SK-N-SH (cell line): ENCODE results near the gene ALG9. TPM values are rescaled to one million over a fixed set of nuclear protein-coding genes. Genes with fewer than 3 reads are reported as not detected.

Experiments used
- CTCF ChIA-PET: fragments of 300-600, 350-600 bp; formaldehyde crosslinking; extraction: SDS; loops from one replicate; lab custom pipeline; 2021; lab: Yijun Ruan, JAX
- POLR2A ChIA-PET: fragments of 350-600 bp; sonication (Branson Sonifier 250); formaldehyde crosslinking; extraction: SDS; loops from one replicate; lab custom pipeline; 2020; ENCODE audit warnings: antibody characterized with exemption, inconsistent platforms; lab: Yijun Ruan, JAX
- DNase-seq: peaks from one replicate; pipeline ENCODE4 v3.0.0; 2012
- H2AFZ ChIP-seq: fragments of 200-600 bp; sonication (generic); 2 replicates; pipeline ENCODE4 v1.8.1; 2016; ENCODE audit warnings: antibody characterized with exemption, mild to moderate bottlenecking, low read depth
- H3F3A ChIP-seq: fragments of 200-600 bp; sonication (generic); replicated peaks from 2 replicates; pipeline ENCODE3; 2016; ENCODE audit warnings: antibody characterized with exemption, mild to moderate bottlenecking; ENCODE audit not compliant: insufficient read depth
- H3K27ac ChIP-seq, 2 experiments: fragments of 200-500 bp in 1 of 2; fragments of 200-600 bp in 1 of 2; sonication (Bioruptor generic) in 1 of 2; sonication (generic), shearing (Covaris generic) in 1 of 2; 2 replicates each; pipeline versions ENCODE4 v1.5.1 to v1.6.1; 2014 to 2016; ENCODE audit warnings: low read depth in 2 of 2, inconsistent platforms in 1 of 2, low read length in 1 of 2, mild to moderate bottlenecking in 1 of 2, mixed read lengths in 1 of 2
- H3K27me3 ChIP-seq: fragments of 200-600 bp; sonication (generic), shearing (Covaris generic); 2 replicates; pipeline ENCODE4 v1.6.1; 2016; ENCODE audit warnings: mixed run types; ENCODE audit not compliant: insufficient read depth
- H3K36me3 ChIP-seq, 2 experiments: fragments of 200-500 bp in 1 of 2; fragments of 200-600 bp in 1 of 2; sonication (Bioruptor generic) in 1 of 2; sonication (generic) in 1 of 2; replicated peaks in 1 of 2; 2 replicates each; pipeline versions ENCODE3 to v1.5.1; 2014 to 2016; ENCODE audit warnings: low read length in 1 of 2, mild to moderate bottlenecking in 1 of 2; ENCODE audit not compliant: insufficient read depth in 2 of 2, control insufficient read depth in 1 of 2
- H3K4me1 ChIP-seq, 2 experiments: fragments of 200-500 bp in 1 of 2; fragments of 200-600 bp in 1 of 2; sonication (Bioruptor generic) in 1 of 2; sonication (generic), shearing (Covaris generic) in 1 of 2; 2 replicates each; pipeline versions ENCODE4 v1.5.1 to v1.6.1; 2014 to 2016; ENCODE audit warnings: low read depth in 1 of 2, low read length in 1 of 2, mixed run types in 1 of 2; ENCODE audit not compliant: insufficient read depth in 2 of 2, control insufficient read depth in 1 of 2
- H3K4me2 ChIP-seq: fragments of 200-600 bp; sonication (generic), shearing (Covaris generic); 2 replicates; pipeline ENCODE4 v1.6.1; 2017; ENCODE audit warnings: mixed run types
- H3K4me3 ChIP-seq, 2 experiments: fragments of 200-500 bp in 1 of 2; fragments of 200-600 bp in 1 of 2; sonication (Bioruptor generic) in 1 of 2; sonication (generic), shearing (Covaris generic) in 1 of 2; 2 replicates each; pipeline versions ENCODE4 v1.5.1 to v1.8.1; 2014 to 2016; ENCODE audit warnings: low read depth in 2 of 2, inconsistent platforms in 1 of 2, low read length in 1 of 2, mild to moderate bottlenecking in 1 of 2, mixed read lengths in 1 of 2, moderate library complexity in 1 of 2
- H3K79me2 ChIP-seq: fragments of 200-600 bp; sonication (generic); 2 replicates; pipeline ENCODE4 v1.8.1; 2017; ENCODE audit warnings: mild to moderate bottlenecking; ENCODE audit not compliant: insufficient read depth
- H3K9ac ChIP-seq: fragments of 200-600 bp; sonication (generic); 2 replicates; pipeline ENCODE4 v1.6.1; 2017; ENCODE audit warnings: mixed run types
- H3K9me2 ChIP-seq: fragments of 200-600 bp; sonication (generic); 2 replicates; pipeline ENCODE4 v1.6.1; 2017; ENCODE audit warnings: mixed run types
- H3K9me3 ChIP-seq: fragments of 200-600 bp; sonication (generic); 2 replicates; pipeline ENCODE4 v1.6.1; 2017; ENCODE audit warnings: mixed run types, mild to moderate bottlenecking, moderate library complexity
- H4K20me1 ChIP-seq: fragments of 200-600 bp; sonication (generic); 2 replicates; pipeline ENCODE4 v1.6.1; 2017; ENCODE audit warnings: mild to moderate bottlenecking, mixed run types; ENCODE audit not compliant: insufficient read depth
- EZH2phosphoT487 ChIP-seq: fragments of 200-600 bp; sonication (generic); IDR thresholded peaks from 2 replicates; pipeline ENCODE4 v1.6.1; 2017; ENCODE audit warnings: low read depth, mixed run types, mild to moderate bottlenecking, antibody characterized with exemption, moderate library complexity, borderline replicate concordance
- FOXJ3 ChIP-seq: sonication (generic); formaldehyde crosslinking; IDR thresholded peaks from 2 replicates; pipeline ENCODE4 v1.5.1; 2020; ENCODE audit warnings: mild to moderate bottlenecking, missing genetic modification reagents
- FOXM1 ChIP-seq: IDR thresholded peaks from 2 replicates; pipeline ENCODE4 v1.4.0; 2012; ENCODE audit warnings: low read depth, mild to moderate bottlenecking
- JUND ChIP-seq: IDR thresholded peaks from 2 replicates; pipeline ENCODE4 v1.4.0; 2012
- MAX ChIP-seq: IDR thresholded peaks from 2 replicates; pipeline ENCODE4 v1.4.0; 2012; ENCODE audit warnings: low read depth
- MXI1 ChIP-seq: IDR thresholded peaks from 2 replicates; pipeline ENCODE4 v1.6.1; 2012; ENCODE audit warnings: mild to moderate bottlenecking, low read depth, low read length, improper control_type of control experiment
- NRF1 ChIP-seq: IDR thresholded peaks from 2 replicates; pipeline ENCODE4 v1.6.1; 2012; ENCODE audit warnings: low read depth, mild to moderate bottlenecking, low read length
- PBX3 ChIP-seq: IDR thresholded peaks from 2 replicates; pipeline ENCODE4; 2012
- RAD21 ChIP-seq: IDR thresholded peaks from 2 replicates; pipeline ENCODE4 v1.6.1; 2012; ENCODE audit warnings: mild to moderate bottlenecking, low read length
- TEAD4 ChIP-seq: IDR thresholded peaks from 2 replicates; pipeline ENCODE4 v1.4.0; 2012; ENCODE audit warnings: mild to moderate bottlenecking, borderline replicate concordance; ENCODE audit not compliant: insufficient read depth
- YY1 ChIP-seq: IDR thresholded peaks from 2 replicates; pipeline ENCODE4 v1.4.0; 2012; ENCODE audit warnings: low read depth, mild to moderate bottlenecking
- WGBS: methylation state at CpG from one replicate; pipeline ENCODE4 v1.1.6; 2017; ENCODE audit warnings: low lambda C conversion rate; 5-methylcytosine and 5-hydroxymethylcytosine counted together
- polyA plus RNA-seq, 3 experiments: library from polyadenylated mRNA; depleted of rRNA; stranded (reverse); fragments of >200 nt; gene quantifications; 2 replicates each; pipeline ENCODE4 v1.2.3, GENCODE V29; 2012

ALG9 gene
- polyA plus RNA-seq, 1 of the 3 experiments (the other 2 are of a cell fraction): 17.9 TPM

- ChIA-PET CTCF (interaction anchor here (1.4 kb wide), 1 partner anchor 22 kb away, joined by 4 read pairs; no protein-coding TSS in a partner anchor), POLR2A (no interaction called here)
- no peak overlapping the region for H3K4me2 ChIP-seq
- TF ChIP-seq NRF1 (no peak), YY1 (no peak), TEAD4 (no peak), MXI1 (no peak), MAX (no peak), RAD21 (no peak), FOXM1 (no peak), PBX3 (no peak), EZH2phosphoT487 (no peak), JUND (no peak)
- H3K79me2 ChIP-seq: no peaks in the 10 kb centered on the region
- H2AFZ ChIP-seq: no peak overlapping the region
- H3K4me1 ChIP-seq: peaks cover 6 to 7% of the 10 kb centered on the region in 2 experiments; a peak in 2 of 4 replicates
- H3K9me3 ChIP-seq: no peaks in the 10 kb centered on the region
- no peak overlapping the region for H3K27ac ChIP-seq
- no peaks in the 10 kb centered on the region for H4K20me1 ChIP-seq
- peaks cover 13% of the 10 kb centered on the region for H3F3A ChIP-seq
- no peak for DNase-seq
- no peaks in the 10 kb centered on the region for H3K27me3 ChIP-seq
- H3K36me3 ChIP-seq: no peaks in the 10 kb centered on the region
- H3K4me3 ChIP-seq: no peak overlapping the region
- H3K9me2 ChIP-seq: no peaks in the 10 kb centered on the region
- no peak overlapping the region for H3K9ac ChIP-seq
- WGBS: 84% methylated on average over 5 of the region's 5 CpGs
Measured at GRCh38 chr11:111909378-111909777, 38.0 kb upstream of the ALG9 start.

- Histone ChIP-seq H2AFZ (no peak overlapping the region), H3K4me1 (peaks cover 6 to 7% of the 10 kb centered on the region in 2 experiments; a peak in 2 of 4 replicates), H3K27ac (no peak overlapping the region), H4K20me1 (no peaks in the 10 kb centered on the region), H3K27me3 (no peaks in the 10 kb centered on the region), H3K4me2 (no peak overlapping the region), H3K36me3 (no peaks in the 10 kb centered on the region), H3K9me3 (no peaks in the 10 kb centered on the region), H3K9ac (no peak overlapping the region), H3K4me3 (no peak overlapping the region), H3F3A (peaks cover 13% of the 10 kb centered on the region), H3K79me2 (no peaks in the 10 kb centered on the region), H3K9me2 (no peaks in the 10 kb centered on the region)
- ChIA-PET POLR2A (no interaction called here), CTCF (no interaction called here)
- TF ChIP-seq FOXJ3 (CRISPR knock-in tag) (no peak), MXI1 (no peak)
- 78% methylated on average over 5 of the region's 5 CpGs for WGBS
- no peak for DNase-seq
Measured at GRCh38 chr11:111908639-111909305, 37.4 kb upstream of the ALG9 start.
